GM10266 (cell line): ENCODE results near the gene USP16.
A peak's percentile ranks its signal among the peaks of the same experiment; 100 is the strongest.
"Not testable (repeated sequence)": the region's sequence is repeated elsewhere in the genome, so short reads cannot be mapped to it uniquely, and the experiment has no call there.

Experiments used
- DNase-seq: peaks from one replicate; pipeline ENCODE4 v3.0.0; 2012; ENCODE audit errors: extremely low spot score
- CTCF ChIP-seq: IDR thresholded peaks from 2 replicates; pipeline ENCODE4 v1.5.1; 2012; ENCODE audit warnings: mild to moderate bottlenecking, low read depth; ENCODE audit not compliant: control insufficient read depth, insufficient read depth; ENCODE audit errors: missing control alignments

The USP16 gene

GRCh38 chr21:28992526-28993292 lies 31.8 kb upstream of the USP16 start, which contains the start of gene LTN1:
TSS of gene LTN1 (minus strand) at chr21:28992877. CDS start at chr21:28992805, 72 bp downstream.
- no peak for TF ChIP-seq CTCF
- DNase-seq, result peak; percentile 97

- DNase-seq, result no peak
- no peak for TF ChIP-seq CTCF
Measured at GRCh38 chr21:28993293-28993629, 31.2 kb upstream of the USP16 start.

GRCh38 chr21:29002442-29003144 lies 21.9 kb upstream of the USP16 start:
- peak; percentile 97 for DNase-seq
- TF ChIP-seq CTCF, result no peak

- no peak for TF ChIP-seq CTCF
- no peak for DNase-seq
Measured at GRCh38 chr21:29005696-29006095, 18.8 kb upstream of the USP16 start.

- no peak for TF ChIP-seq CTCF
- no peak for DNase-seq
Measured at GRCh38 chr21:29007135-29007534, 17.3 kb upstream of the USP16 start.

GRCh38 chr21:29007810-29008209 lies 16.7 kb upstream of the USP16 start:
- TF ChIP-seq CTCF, result no peak
- DNase-seq, result no peak

- TF ChIP-seq CTCF, result no peak
Measured at GRCh38 chr21:29008367-29008766, 16.1 kb upstream of the USP16 start.

GRCh38 chr21:29011236-29011635 lies 13.2 kb upstream of the USP16 start:
- DNase-seq, result not testable (repeated sequence)

More at GRCh38 chr21:29008367-29008766, 16.1 kb upstream of the USP16 start:
- DNase-seq, result no peak
